DMS114 treated with DMSO at 0.1 percent for 48 hours (cell line): ENCODE results near the gene CACNG4.

Source experiments
- DNase-seq: peaks from one replicate; lab custom pipeline; 2025; ENCODE audit not compliant: unreplicated experiment; lab: John Stamatoyannopoulos, UW

CACNG4 gene

GRCh38 chr17:66983414-66984021 lies 19.0 kb downstream of the CACNG4 start:
- DNase-seq = no peak

GRCh38 chr17:66984730-66985129 lies 20.2 kb downstream of the CACNG4 start:
- no peak for DNase-seq

- DNase-seq = no peak
These were observed 21.1 kb downstream of the CACNG4 start for GRCh38 chr17:66985338-66986237.

GRCh38 chr17:66986659-66987058 lies 22.2 kb downstream of the CACNG4 start:
- DNase-seq = no peak

- DNase-seq = no peak
These were observed 22.6 kb downstream of the CACNG4 start for GRCh38 chr17:66987059-66987616.

- DNase-seq = no peak
These were observed 23.7 kb downstream of the CACNG4 start for GRCh38 chr17:66988069-66988798.

- DNase-seq = no peak
These were observed 24.6 kb downstream of the CACNG4 start for GRCh38 chr17:66989076-66989475.

GRCh38 chr17:66989579-66989978 lies 25.1 kb downstream of the CACNG4 start:
- DNase-seq = no peak

- DNase-seq = no peak
These were observed 25.5 kb downstream of the CACNG4 start for GRCh38 chr17:66990047-66990446.

GRCh38 chr17:66992911-66993442 lies 28.5 kb downstream of the CACNG4 start:
- DNase-seq = no peak

- no peak for DNase-seq
These were observed 29.9 kb downstream of the CACNG4 start for GRCh38 chr17:66994361-66994760.

GRCh38 chr17:66994930-66995535 lies 30.5 kb downstream of the CACNG4 start:
- DNase-seq = no peak

- DNase-seq = no peak
These were observed 31.4 kb downstream of the CACNG4 start for GRCh38 chr17:66995944-66996343.

- DNase-seq = no peak
These were observed 32.4 kb downstream of the CACNG4 start for GRCh38 chr17:66996926-66997325.

- DNase-seq = no peak
These were observed 38.7 kb downstream of the CACNG4 start for GRCh38 chr17:67003231-67003630.

- no peak for DNase-seq
These were observed 39.7 kb downstream of the CACNG4 start for GRCh38 chr17:67004181-67004580.

GRCh38 chr17:67007266-67007665 lies 42.8 kb downstream of the CACNG4 start:
- no peak for DNase-seq

GRCh38 chr17:67008101-67008500 lies 43.6 kb downstream of the CACNG4 start:
- DNase-seq = no peak

GRCh38 chr17:67011527-67012175 lies 47.1 kb downstream of the CACNG4 start:
- DNase-seq = no peak

GRCh38 chr17:67013891-67014290 lies 49.4 kb downstream of the CACNG4 start:
- DNase-seq = no peak
